Ishikawa (cell line): ENCODE results near the gene TRAPPC3.

Source experiments
- CEBPB ChIP-seq: IDR thresholded peaks from 2 replicates; pipeline ENCODE4 v1.6.1; 2012
- CREB1 ChIP-seq: IDR thresholded peaks from 2 replicates; pipeline ENCODE4 v1.6.1; 2012; ENCODE audit warnings: low read depth
- EGR1 ChIP-seq: IDR thresholded peaks from 2 replicates; pipeline ENCODE4 v1.6.1; 2012
- EP300 ChIP-seq: IDR thresholded peaks from 2 replicates; pipeline ENCODE4 v1.6.1; 2012; ENCODE audit warnings: borderline replicate concordance
- FOXM1 ChIP-seq: IDR thresholded peaks from 2 replicates; pipeline ENCODE4 v1.6.1; 2012; ENCODE audit warnings: low read depth, borderline replicate concordance
- MAX ChIP-seq: IDR thresholded peaks from 2 replicates; pipeline ENCODE4 v1.6.1; 2012
- NFIC ChIP-seq: IDR thresholded peaks from 2 replicates; pipeline ENCODE4 v1.6.1; 2012
- RAD21 ChIP-seq: IDR thresholded peaks from 2 replicates; pipeline ENCODE4 v1.6.1; 2012; ENCODE audit warnings: low read depth
- REST ChIP-seq: IDR thresholded peaks from 2 replicates; pipeline ENCODE4 v1.6.1; 2012; ENCODE audit warnings: low read depth, mild to moderate bottlenecking
- TAF1 ChIP-seq: IDR thresholded peaks from 2 replicates; pipeline ENCODE4 v1.6.1; 2012; ENCODE audit warnings: low read depth, mild to moderate bottlenecking
- TCF12 ChIP-seq: IDR thresholded peaks from 2 replicates; pipeline ENCODE4 v1.6.1; 2012; ENCODE audit warnings: low read depth
- TEAD4 ChIP-seq: IDR thresholded peaks from 2 replicates; pipeline ENCODE4 v1.6.1; 2012
- USF1 ChIP-seq: IDR thresholded peaks from 2 replicates; pipeline ENCODE4 v1.6.1; 2012
- YY1 ChIP-seq: IDR thresholded peaks from 2 replicates; pipeline ENCODE4 v1.6.1; 2012; ENCODE audit warnings: low read depth
- ZBTB7A ChIP-seq: IDR thresholded peaks from 2 replicates; pipeline ENCODE4 v1.6.1; 2012; ENCODE audit warnings: low read depth

The TRAPPC3 gene

GRCh38 chr1:36115200-36115669 lies 34.1 kb downstream of the TRAPPC3 start:
- TF ChIP-seq MAX: peak; percentile 53; the same call in 1 of the 2 replicates
- TF ChIP-seq RAD21: no peak
- no peak for TF ChIP-seq EGR1
- peak; percentile 56; the same call in 1 of the 2 replicates for TF ChIP-seq TEAD4
- peak; percentile 43; the same call in 1 of the 2 replicates for TF ChIP-seq NFIC

- TF ChIP-seq TAF1 (no peak), ZBTB7A (no peak), EGR1 (no peak), CREB1 (no peak), CEBPB (no peak), FOXM1 (no peak), EP300 (no peak), REST (no peak), YY1 (no peak), MAX (no peak), NFIC (no peak), RAD21 (no peak), TCF12 (no peak)
These were observed 34.9 kb downstream of the TRAPPC3 start for GRCh38 chr1:36114371-36114770.

GRCh38 chr1:36112823-36113222 lies 36.5 kb downstream of the TRAPPC3 start:
- TF ChIP-seq EP300: no peak

GRCh38 chr1:36111151-36111550 lies 38.1 kb downstream of the TRAPPC3 start:
- TF ChIP-seq EGR1: no peak
- no peak for TF ChIP-seq YY1
- TF ChIP-seq USF1: no peak
- no peak for TF ChIP-seq MAX
- no peak for TF ChIP-seq CREB1
- no peak for TF ChIP-seq REST
- no peak for TF ChIP-seq EP300
- no peak for TF ChIP-seq RAD21
- no peak for TF ChIP-seq TCF12

GRCh38 chr1:36109041-36109679 lies 40.1 kb downstream of the TRAPPC3 start:
- TF ChIP-seq CREB1: no peak

- no peak for TF ChIP-seq TCF12
- TF ChIP-seq YY1: no peak
- TF ChIP-seq CEBPB: no peak
- TF ChIP-seq REST: no peak
These were observed 41.0 kb downstream of the TRAPPC3 start for GRCh38 chr1:36108314-36108713.
